GM12872 (cell line): ENCODE results near the gene LIMS3.
"Not testable (repeated sequence)": the region's sequence is repeated elsewhere in the genome, so short reads cannot be mapped to it uniquely, and the experiment has no call there.

ENCODE experiments used
- CTCF ChIP-seq: IDR thresholded peaks from 3 replicates; pipeline ENCODE4 v1.5.1; 2011; ENCODE audit warnings: low read depth, mild to moderate bottlenecking, low read length, moderate library complexity; ENCODE audit not compliant: insufficient read depth

LIMS3 gene, protein sequence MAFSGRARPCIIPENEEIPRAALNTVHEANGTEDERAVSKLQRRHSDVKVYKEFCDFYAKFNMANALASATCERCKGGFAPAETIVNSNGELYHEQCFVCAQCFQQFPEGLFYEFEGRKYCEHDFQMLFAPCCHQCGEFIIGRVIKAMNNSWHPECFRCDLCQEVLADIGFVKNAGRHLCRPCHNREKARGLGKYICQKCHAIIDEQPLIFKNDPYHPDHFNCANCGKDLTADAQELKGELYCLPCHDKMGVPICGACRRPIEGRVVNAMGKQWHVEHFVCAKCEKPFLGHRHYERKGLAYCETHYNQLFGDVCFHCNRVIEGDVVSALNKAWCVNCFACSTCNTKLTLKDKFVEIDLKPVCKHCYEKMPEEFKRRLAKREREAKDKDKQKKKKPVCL

GRCh38 chr2:109898462-109899336, at the start of gene LIMS3:
Gene LIMS3, plus strand, starts transcription at chr2:109898688. Its CDS starts 41 bp downstream, at chr2:109898729.
- not testable (repeated sequence) for TF ChIP-seq CTCF
